Cardiac muscle cell (in vitro differentiated cells and primary cell): ENCODE measurements around the gene CHSY1. TPM values are rescaled to one million over a fixed set of nuclear protein-coding genes. Genes with fewer than 3 reads are reported as not detected.

Experiments
- DNase-seq, 2 donors: peaks; one replicate each; pipeline versions ENCODE4 v3.0.0 to v3.0.0-alpha.2; 2010 to 2017; ENCODE audit warnings: low read depth in 1 of 2, low spot score in 1 of 2
- H3K27ac ChIP-seq: fragments of 200-600 bp; sonication (generic); 2 replicates; pipeline ENCODE4 v1.5.1; 2016
- H3K27me3 ChIP-seq: fragments of 200-600 bp; sonication (generic); 2 replicates; pipeline ENCODE4 v1.6.0; 2016; ENCODE audit warnings: control low read depth
- H3K36me3 ChIP-seq: fragments of 200-600 bp; sonication (generic); 2 replicates; pipeline ENCODE4 v1.5.1; 2016; ENCODE audit warnings: control low read depth
- H3K4me1 ChIP-seq: fragments of 200-600 bp; sonication (generic); 2 replicates; pipeline ENCODE4 v1.8.1; 2017; ENCODE audit warnings: low read depth, mild to moderate bottlenecking, mixed run types
- H3K4me3 ChIP-seq: fragments of 200-600 bp; sonication (generic); 2 replicates; pipeline ENCODE4 v1.5.1; 2016; ENCODE audit warnings: mild to moderate bottlenecking
- H3K9me3 ChIP-seq: fragments of 200-600 bp; sonication (generic); 2 replicates; pipeline ENCODE4 v1.5.1; 2017; ENCODE audit warnings: low read depth, mild to moderate bottlenecking, control low read depth
- CTCF ChIP-seq: IDR thresholded peaks from 2 replicates; pipeline ENCODE4 v1.5.1; 2012; ENCODE audit warnings: low read depth, mild to moderate bottlenecking, low read length
- polyA plus RNA-seq: library from polyadenylated mRNA; unstranded; fragments of >200 nt; fragmentation: Nextera tagmentation; extraction: Ambion mirVana; gene quantifications from 2 replicates; pipeline ENCODE4 v1.2.1, GENCODE V29; 2016
- total RNA-seq: library from RNA; depleted of rRNA; stranded (reverse); fragments of >200 nt; gene quantifications from 2 replicates; pipeline ENCODE4 v1.2.3, GENCODE V29; 2016

CHSY1 gene
- total and polyA plus RNA-seq, 2 experiments from 2014 or later, result 30.3 to 33.4 TPM

DNA sequence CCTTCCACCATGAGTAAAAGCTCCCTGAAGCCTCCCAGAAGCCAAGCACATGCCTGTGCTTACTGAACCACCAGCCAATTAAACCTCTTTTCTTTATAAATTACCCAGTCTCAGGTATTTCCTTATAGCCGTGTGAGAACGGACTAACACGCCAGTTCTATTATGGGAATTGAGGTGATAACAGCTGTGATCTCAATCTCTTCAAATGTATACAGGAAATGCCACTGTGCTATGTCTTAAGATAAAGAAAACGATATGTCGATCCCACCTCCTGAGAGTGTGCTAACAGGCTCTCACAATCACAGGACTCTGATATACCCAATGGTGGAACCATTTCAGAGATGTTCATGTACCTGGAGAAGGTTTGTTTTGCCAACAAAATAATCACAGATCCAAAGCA is 26.2 kb downstream of the CHSY1 start:
- Histone ChIP-seq H3K36me3 (no peaks in the 10 kb centered on the region), H3K4me1 (peaks cover 16% of the 10 kb centered on the region), H3K4me3 (no peak overlapping the region), H3K27me3 (no peaks in the 10 kb centered on the region), H3K9me3 (no peaks in the 10 kb centered on the region), H3K27ac (peak overlapping the region; percentile 2)
- DNase-seq, result no peak
- no peak for TF ChIP-seq CTCF

- H3K4me3 ChIP-seq, result no peak overlapping the region
- H3K4me1 ChIP-seq, result peaks cover 16% of the 10 kb centered on the region
- no peaks in the 10 kb centered on the region for H3K9me3 ChIP-seq
- H3K27me3 ChIP-seq, result no peaks in the 10 kb centered on the region
- peak overlapping the region; percentile 51 for H3K27ac ChIP-seq
- no peak for TF ChIP-seq CTCF
- H3K36me3 ChIP-seq, result no peaks in the 10 kb centered on the region
- peak in 1 of 2 donors; percentile 46 for DNase-seq
These were observed 29.9 kb downstream of the CHSY1 start for GRCh38 chr15:101221902-101222301.

GRCh38 chr15:101220060-101220459 is 31.8 kb downstream of the CHSY1 start:
- no peak for TF ChIP-seq CTCF
- no peak for DNase-seq
- no peaks in the 10 kb centered on the region for H3K27me3 ChIP-seq
- H3K36me3 ChIP-seq, result no peaks in the 10 kb centered on the region
- peaks cover 16% of the 10 kb centered on the region for H3K4me1 ChIP-seq
- no peaks in the 10 kb centered on the region for H3K9me3 ChIP-seq
- H3K27ac ChIP-seq, result no peak overlapping the region
- no peak overlapping the region for H3K4me3 ChIP-seq

DNA sequence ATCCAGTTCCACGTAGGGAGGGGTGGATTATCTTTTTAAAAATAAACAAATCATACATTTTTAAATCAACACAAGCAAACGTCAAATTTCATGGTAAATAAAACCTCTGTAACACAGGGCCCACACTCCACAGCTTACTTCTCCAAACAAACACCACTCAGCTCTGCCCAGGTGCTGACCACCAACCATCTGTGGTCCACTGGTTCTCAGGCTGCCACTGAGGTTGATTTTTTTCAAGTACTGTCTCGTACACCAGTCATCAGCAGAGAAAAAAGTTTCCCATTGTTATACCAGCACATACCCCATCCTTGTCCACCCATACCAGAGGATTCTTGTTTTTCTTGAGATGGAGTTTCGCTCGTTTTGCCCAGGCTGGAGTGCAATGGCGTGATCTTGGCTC is 32.4 kb downstream of the CHSY1 start:
- Histone ChIP-seq H3K4me3 (no peak overlapping the region), H3K9me3 (no peaks in the 10 kb centered on the region), H3K4me1 (peaks cover 16% of the 10 kb centered on the region), H3K36me3 (no peaks in the 10 kb centered on the region), H3K27me3 (no peaks in the 10 kb centered on the region), H3K27ac (no peak overlapping the region)
- no peak for TF ChIP-seq CTCF
- no peak for DNase-seq

GRCh38 chr15:101217446-101217845 is 34.4 kb downstream of the CHSY1 start:
- no peak for TF ChIP-seq CTCF
- Histone ChIP-seq H3K9me3 (no peaks in the 10 kb centered on the region), H3K36me3 (no peaks in the 10 kb centered on the region), H3K27ac (no peak overlapping the region), H3K27me3 (no peaks in the 10 kb centered on the region), H3K4me1 (peaks cover 14% of the 10 kb centered on the region), H3K4me3 (no peak overlapping the region)
- no peak for DNase-seq

DNA sequence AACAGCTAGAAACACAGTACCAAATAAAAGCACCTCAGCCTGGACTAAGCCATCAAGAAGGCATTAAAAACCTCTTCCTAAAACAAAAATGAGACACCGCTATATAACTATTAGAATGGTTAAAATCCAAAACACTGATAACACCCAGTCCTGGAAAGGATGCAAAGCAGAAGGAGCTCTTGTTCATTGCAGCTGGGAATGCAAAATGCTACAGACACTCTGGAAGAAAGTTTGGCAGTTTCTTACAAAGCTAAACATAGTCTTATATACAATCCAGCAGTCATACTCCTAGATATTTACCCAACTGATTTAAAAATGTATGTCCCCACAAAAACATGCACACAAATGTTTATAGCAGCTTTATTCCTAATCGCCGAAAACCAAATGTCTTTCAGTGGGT is 35.7 kb downstream of the CHSY1 start:
- Histone ChIP-seq H3K27ac (peak overlapping the region; percentile 13), H3K27me3 (no peaks in the 10 kb centered on the region), H3K9me3 (no peaks in the 10 kb centered on the region), H3K4me1 (peaks cover 11% of the 10 kb centered on the region), H3K36me3 (no peaks in the 10 kb centered on the region), H3K4me3 (no peak overlapping the region)
- DNase-seq, result no peak
- no peak for TF ChIP-seq CTCF
